HepG2 (cell line): ENCODE results near the gene IL2RG. TPM values are rescaled to one million over a fixed set of nuclear protein-coding genes. Genes with fewer than 3 reads are reported as not detected.

Experiments
- ATAC-seq: fragments of 200-7000 bp; cut with Tn5 transposase; 3 replicates; pipeline ENCODE4 v1.9.1; 2020; ENCODE audit warnings: mild to moderate bottlenecking, moderate library complexity
- BruUV-seq: library from RNA; stranded (reverse); fragments of 400-500 nt; replicated peaks from 2 replicates; lab custom pipeline; 2021; lab: Mats Ljungman, UMichigan
- CTCF ChIA-PET: fragments of 300-600 bp; formaldehyde crosslinking; extraction: SDS; loops from one replicate; lab custom pipeline; 2021; ENCODE audit warnings: low total read pairs, inconsistent platforms, low intra/inter-chr PET ratio; lab: Yijun Ruan, JAX
- POLR2A ChIA-PET: fragments of 350-600 bp; sonication (Branson Sonifier 250); formaldehyde crosslinking; loops from one replicate; lab custom pipeline; 2020; ENCODE audit warnings: antibody characterized with exemption, inconsistent platforms; lab: Yijun Ruan, JAX
- DNase-seq: peaks from one replicate; pipeline ENCODE4 v3.0.0-alpha.2; 2015; ENCODE audit warnings: low spot score
- FAIRE-seq: peaks from 3 replicates; lab custom pipeline; 2011; peaks lifted over from hg19 to GRCh38; lab: Jason Lieb, UNC
- H2AFZ ChIP-seq: one replicate; pipeline ENCODE4 v1.6.1; 2011; ENCODE audit warnings: low read length, inconsistent platforms
- H3K27ac ChIP-seq: fragments of 300-600 bp; 3 replicates; pipeline ENCODE4 v1.8.0; 2011; ENCODE audit warnings: mixed run types, mild to moderate bottlenecking, mixed read lengths, low read length, inconsistent platforms; ENCODE audit not compliant: insufficient read depth; ENCODE audit errors: extremely low read length
- H3K27me3 ChIP-seq, 2 experiments: fragments of 200-600 bp in 1 of 2; 2 replicates in 1 of 2; 3 replicates in 1 of 2; pipeline versions ENCODE4 v1.6.0 to v1.8.0; 2011; ENCODE audit warnings: low read length in 2 of 2, mild to moderate bottlenecking in 2 of 2, moderate library complexity in 2 of 2, inconsistent platforms in 1 of 2; ENCODE audit not compliant: insufficient read depth in 2 of 2, control insufficient read depth in 1 of 2
- H3K36me3 ChIP-seq, 2 experiments: fragments of 200-600 bp in 1 of 2; replicated peaks in 1 of 2; 2 replicates in 1 of 2; 3 replicates in 1 of 2; pipeline versions ENCODE4 v1.5.1 to v1.8.0; 2011; ENCODE audit warnings: low read length in 2 of 2, inconsistent platforms in 1 of 2; ENCODE audit not compliant: insufficient read depth in 2 of 2, control insufficient read depth in 1 of 2
- H3K4me1 ChIP-seq: 2 replicates; pipeline ENCODE4 v1.5.1; 2012; ENCODE audit warnings: low read length, inconsistent platforms; ENCODE audit not compliant: insufficient read depth
- H3K4me2 ChIP-seq: 2 replicates; pipeline ENCODE4 v1.6.0; 2011; ENCODE audit warnings: low read depth, low read length, inconsistent platforms
- H3K4me3 ChIP-seq, 3 experiments: fragments of 200-600 bp in 1 of 3; sonication (generic), shearing (Covaris generic) in 1 of 3; replicated peaks in 1 of 3; 2 replicates each; pipeline ENCODE4 v1.5.1; 2011 to 2016; ENCODE audit warnings: low read length in 3 of 3, inconsistent platforms in 2 of 3, low read depth in 2 of 3, mild to moderate bottlenecking in 2 of 3, control low read depth in 1 of 3, mixed read lengths in 1 of 3; ENCODE audit not compliant: insufficient read depth in 1 of 3
- H3K79me2 ChIP-seq: one replicate; pipeline ENCODE4 v1.6.1; 2011; ENCODE audit warnings: low read length, inconsistent platforms; ENCODE audit not compliant: insufficient read depth
- H3K9ac ChIP-seq: 2 replicates; pipeline ENCODE4 v1.6.0; 2011; ENCODE audit warnings: mild to moderate bottlenecking, low read depth, low read length, inconsistent platforms; ENCODE audit not compliant: insufficient read depth
- H3K9me3 ChIP-seq: 2 replicates; pipeline ENCODE4 v1.5.1; 2012; ENCODE audit warnings: mild to moderate bottlenecking, low read length
- H4K20me1 ChIP-seq: 2 replicates; pipeline ENCODE4 v1.6.0; 2011; ENCODE audit warnings: inconsistent platforms, mild to moderate bottlenecking, low read length, moderate library complexity; ENCODE audit not compliant: insufficient read depth
- ARHGAP35 ChIP-seq: sonication (generic); formaldehyde crosslinking; IDR thresholded peaks from 2 replicates; pipeline ENCODE4 v1.9.0; 2022; ENCODE audit warnings: mild to moderate bottlenecking, inconsistent platforms, moderate library complexity, missing genetic modification reagents, borderline replicate concordance
- DPF2 ChIP-seq: sonication (generic); formaldehyde crosslinking; IDR thresholded peaks from 2 replicates; pipeline ENCODE4 v1.4.0; 2020; ENCODE audit warnings: mild to moderate bottlenecking, low read depth, missing genetic modification reagents, borderline replicate concordance
- FOXK2 ChIP-seq: fragments of 450-650 bp; IDR thresholded peaks from 2 replicates; pipeline ENCODE4 v1.6.1; 2016
- HNRNPH1 ChIP-seq: fragments of 200-400 bp; formaldehyde crosslinking; optimal IDR thresholded peaks from 2 replicates; pipeline ENCODE3; 2017; ENCODE audit warnings: mild to moderate bottlenecking, low read depth, low read length
- JDP2 ChIP-seq: sonication (generic); formaldehyde crosslinking; IDR thresholded peaks from 2 replicates; pipeline ENCODE4 v1.8.1; 2022; ENCODE audit warnings: missing genetic modification reagents, borderline replicate concordance
- LCORL ChIP-seq, 2 experiments: fragments of 450-650 bp in 1 of 2; sonication (generic) in 1 of 2; formaldehyde crosslinking in 1 of 2; IDR thresholded peaks; 2 replicates each; pipeline versions ENCODE4 v1.5.0 to v1.6.1; 2017 to 2020; ENCODE audit warnings: antibody characterized with exemption in 1 of 2, missing genetic modification reagents in 1 of 2
- MTA1 ChIP-seq: sonication (generic); formaldehyde crosslinking; IDR thresholded peaks from 2 replicates; pipeline ENCODE4 v1.4.0; 2020; ENCODE audit warnings: missing genetic modification reagents, mild to moderate bottlenecking, borderline replicate concordance
- MTA3 ChIP-seq: sonication (generic); formaldehyde crosslinking; IDR thresholded peaks from 2 replicates; pipeline ENCODE4 v1.4.0; 2020; ENCODE audit warnings: missing genetic modification reagents
- NCOA1 ChIP-seq: sonication (generic); formaldehyde crosslinking; IDR thresholded peaks from 2 replicates; pipeline ENCODE4 v1.9.0; 2021; ENCODE audit warnings: missing genetic modification reagents
- PAX8 ChIP-seq: sonication (generic); formaldehyde crosslinking; IDR thresholded peaks from 2 replicates; pipeline ENCODE4 v1.8.0; 2022; ENCODE audit warnings: mild to moderate bottlenecking, missing genetic modification reagents, borderline replicate concordance
- SIX1 ChIP-seq: sonication (generic); formaldehyde crosslinking; IDR thresholded peaks from 2 replicates; pipeline ENCODE4 v1.4.0; 2020; ENCODE audit warnings: missing genetic modification reagents, borderline replicate concordance
- TRIM24 ChIP-seq: sonication (generic); formaldehyde crosslinking; IDR thresholded peaks from 2 replicates; pipeline ENCODE4 v1.8.0; 2022; ENCODE audit warnings: mild to moderate bottlenecking, missing genetic modification reagents
- ZBTB1 ChIP-seq: sonication (generic); formaldehyde crosslinking; IDR thresholded peaks from 2 replicates; pipeline ENCODE4 v1.4.0; 2020; ENCODE audit warnings: missing genetic modification reagents, borderline replicate concordance
- ZKSCAN8 ChIP-seq: IDR thresholded peaks from 2 replicates; pipeline ENCODE4 v1.6.1; 2016; ENCODE audit warnings: borderline replicate concordance, missing genetic modification reagents, missing compliant biosample characterization
- ZMYM2 ChIP-seq: sonication (generic); formaldehyde crosslinking; IDR thresholded peaks from 2 replicates; pipeline ENCODE4 v1.8.0; 2022; ENCODE audit warnings: mild to moderate bottlenecking, missing genetic modification reagents
- ZNF329 ChIP-seq: sonication (generic); formaldehyde crosslinking; IDR thresholded peaks from 2 replicates; pipeline ENCODE4 v1.9.0; 2021; ENCODE audit warnings: low read depth, mild to moderate bottlenecking, missing genetic modification reagents
- ZNF530 ChIP-seq: sonication (generic); formaldehyde crosslinking; IDR thresholded peaks from 2 replicates; pipeline ENCODE4 v1.5.0; 2020; ENCODE audit warnings: low read depth, mild to moderate bottlenecking, missing genetic modification reagents
- ZSCAN29 ChIP-seq: sonication (generic); formaldehyde crosslinking; conservative IDR thresholded peaks from 2 replicates; pipeline ENCODE4 v1.4.0; 2020; ENCODE audit warnings: mild to moderate bottlenecking, missing genetic modification reagents
- WGBS: methylation state at CpG from one replicate; pipeline ENCODE4 v1.1.6; 2017; ENCODE audit warnings: low lambda C conversion rate; 5-methylcytosine and 5-hydroxymethylcytosine counted together
- in situ Hi-C: cut with HindIII; loops from 2 replicates; pipeline ENCODE4 v1.10.0; 2017; ENCODE audit warnings: low pct_unique_long_range_greater_than_20kb; ENCODE audit not compliant: extremely low pct_ligation_motif_present
- intact Hi-C: fragments of 100-400 bp; cut with micrococcal nuclease; formaldehyde crosslinking; loops from one replicate; pipeline ENCODE4 v1.10.0; 2022; ENCODE audit not compliant: unreplicated experiment
- polyA plus RNA-seq, 8 experiments: library from polyadenylated mRNA; depleted of rRNA in 3 of 8; stranded (reverse) in 7 of 8; unstranded in 1 of 8; fragments of >200 nt; fragmentation: Illumina TruSeq in 4 of 8; extraction: Trizol in 4 of 8; gene quantifications; 2 replicates each; pipeline versions ENCODE4 v1.2.1 to v1.2.3, GENCODE V29; 2011 to 2016; ENCODE audit warnings: low read depth in 4 of 8, missing spikeins in 1 of 8, mixed read lengths in 1 of 8; ENCODE audit not compliant: insufficient read depth in 1 of 8
- total RNA-seq, 5 experiments: library from RNA; depleted of rRNA; stranded (reverse); fragments of >200 nt; fragmentation: Illumina TruSeq; extraction: Trizol; gene quantifications; 2 replicates each; pipeline ENCODE4 v1.2.3, GENCODE V29; 2016; ENCODE audit warnings: low read depth in 1 of 5
- TF ChIP-seq, protein P1 (sequence below): sonication (generic); formaldehyde crosslinking; IDR thresholded peaks from 2 replicates; pipeline ENCODE4 v1.5.0; 2020; ENCODE audit warnings: mild to moderate bottlenecking, missing genetic modification reagents, borderline replicate concordance

The IL2RG gene
- total and polyA plus RNA-seq, 2 of the 13 experiments (the other 11 are each of a cell fraction or from before 2014, with no cell fraction given): 0.98 TPM; not detected in 1

- Histone ChIP-seq H3K4me1 (peaks cover 9% of the 10 kb centered on the region), H3K4me3 (no peak overlapping the region), H3K9ac (no peak overlapping the region), H3K79me2 (no peaks in the 10 kb centered on the region), H3K27ac (no peak overlapping the region), H2AFZ (no peak overlapping the region), H3K9me3 (no peaks in the 10 kb centered on the region), H3K4me2 (no peak overlapping the region), H4K20me1 (no peaks in the 10 kb centered on the region), H3K36me3 (no peaks in the 10 kb centered on the region), H3K27me3 (no peaks in the 10 kb centered on the region; a peak in 2 of 5 replicates)
- POLR2A ChIA-PET: no interaction called here
- in situ Hi-C loops: no loop called here
- BruUV-seq: no TSS peak
- CTCF ChIA-PET: no interaction called here
- DNase-seq (no peak), FAIRE-seq (no peak), ATAC-seq (no peak)
- TF ChIP-seq HNRNPH1: no peak
- TF ChIP-seq MTA3 (CRISPR knock-in tag): no peak
- TF ChIP-seq MTA1 (CRISPR knock-in tag): no peak
- TF ChIP-seq ZNF530 (CRISPR knock-in tag): no peak
- TF ChIP-seq ZNF329 (CRISPR knock-in tag): no peak
- TF ChIP-seq, protein P1, sequence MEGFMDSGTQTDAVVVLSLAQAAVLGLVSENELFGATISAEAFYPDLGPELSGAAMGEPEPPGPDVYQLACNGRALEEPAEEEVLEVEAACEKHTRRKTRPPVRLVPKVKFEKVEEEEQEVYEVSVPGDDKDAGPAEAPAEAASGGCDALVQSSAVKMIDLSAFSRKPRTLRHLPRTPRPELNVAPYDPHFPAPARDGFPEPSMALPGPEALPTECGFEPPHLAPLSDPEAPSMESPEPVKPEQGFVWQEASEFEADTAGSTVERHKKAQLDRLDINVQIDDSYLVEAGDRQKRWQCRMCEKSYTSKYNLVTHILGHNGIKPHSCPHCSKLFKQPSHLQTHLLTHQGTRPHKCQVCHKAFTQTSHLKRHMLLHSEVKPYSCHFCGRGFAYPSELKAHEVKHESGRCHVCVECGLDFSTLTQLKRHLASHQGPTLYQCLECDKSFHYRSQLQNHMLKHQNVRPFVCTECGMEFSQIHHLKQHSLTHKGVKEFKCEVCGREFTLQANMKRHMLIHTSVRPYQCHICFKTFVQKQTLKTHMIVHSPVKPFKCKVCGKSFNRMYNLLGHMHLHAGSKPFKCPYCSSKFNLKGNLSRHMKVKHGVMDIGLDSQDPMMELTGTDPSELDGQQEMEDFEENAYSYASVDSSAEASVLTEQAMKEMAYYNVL (CRISPR knock-in tag): no peak
- TF ChIP-seq DPF2 (CRISPR knock-in tag): no peak
- no peak for TF ChIP-seq LCORL (IDR thresholded peaks at IDR 0.05)
- TF ChIP-seq LCORL (CRISPR knock-in tag; IDR thresholded peaks at IDR 0.05): no peak
- TF ChIP-seq ZBTB1: no peak
- no peak for TF ChIP-seq ZSCAN29 (CRISPR knock-in tag)
- TF ChIP-seq JDP2 (CRISPR knock-in tag): no peak
- no peak for TF ChIP-seq ARHGAP35
- TF ChIP-seq SIX1 (CRISPR knock-in tag): no peak
- no peak for TF ChIP-seq TRIM24 (CRISPR knock-in tag)
- no peak for TF ChIP-seq PAX8
- no peak for TF ChIP-seq ZKSCAN8 (CRISPR knock-in tag)
- TF ChIP-seq NCOA1 (CRISPR knock-in tag): no peak
- no peak for TF ChIP-seq ZMYM2 (CRISPR knock-in tag)
- TF ChIP-seq FOXK2: no peak
- intact Hi-C loops: loop anchor here (5.0 kb wide), 1 partner anchor 481 kb away; no protein-coding TSS in a partner anchor
- no CpG with 5 or more reads among the region's 7 CpGs for WGBS
Observed at GRCh38 chrX:71151366-71151765, 40.0 kb upstream of the IL2RG start.
